GM18505 (cell line): ENCODE results near the gene TAF11L6.
"Not testable (repeated sequence)": the region's sequence is repeated elsewhere in the genome, so short reads cannot be mapped to it uniquely, and the experiment has no call there.

ENCODE experiments used
- ATAC-seq: cut with Tn5 transposase; IDR thresholded peaks from one replicate; pipeline ENCODE4 v1.9.1; 2021; ENCODE audit not compliant: unreplicated experiment
- POLR2A ChIP-seq: IDR thresholded peaks from 4 replicates; pipeline ENCODE4 v1.6.1; 2011; ENCODE audit warnings: borderline replicate concordance; ENCODE audit not compliant: insufficient read depth, insufficient read length; ENCODE audit errors: extremely low read depth

TAF11L6 gene

GRCh38 chr5:17528369-17528768, at the start of gene TAF11L6:
TAF11L6 (plus strand) TSS chr5:17528669.
- ATAC-seq: not testable (repeated sequence)

DNA sequence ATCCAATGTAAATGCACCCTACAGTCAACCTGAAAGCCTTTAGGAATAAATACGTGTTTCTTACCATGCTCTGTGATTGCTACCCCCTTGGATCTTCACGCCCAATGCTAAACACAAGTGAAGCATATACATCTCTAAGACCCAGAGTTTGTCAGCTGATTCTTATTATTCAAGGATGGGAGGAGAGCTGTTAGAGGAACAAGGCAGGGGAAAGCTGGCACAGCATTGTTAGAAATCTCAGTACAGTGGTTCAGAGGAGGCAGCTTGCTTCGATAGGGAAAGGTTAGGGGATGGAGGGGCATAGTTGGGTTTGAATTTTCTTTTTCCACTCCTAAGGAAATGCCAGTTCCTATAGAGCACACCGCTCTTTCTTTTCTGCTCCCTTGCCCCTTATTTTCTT, 47.1 kb upstream of the TAF11L6 start:
- no peak for TF ChIP-seq POLR2A

GRCh38 chr5:17482790-17483189, 45.7 kb upstream of the TAF11L6 start:
- TF ChIP-seq POLR2A: no peak
- no peak for ATAC-seq

More for the DNA sequence above, 47.1 kb upstream of the TAF11L6 start:
- ATAC-seq: no peak

DNA sequence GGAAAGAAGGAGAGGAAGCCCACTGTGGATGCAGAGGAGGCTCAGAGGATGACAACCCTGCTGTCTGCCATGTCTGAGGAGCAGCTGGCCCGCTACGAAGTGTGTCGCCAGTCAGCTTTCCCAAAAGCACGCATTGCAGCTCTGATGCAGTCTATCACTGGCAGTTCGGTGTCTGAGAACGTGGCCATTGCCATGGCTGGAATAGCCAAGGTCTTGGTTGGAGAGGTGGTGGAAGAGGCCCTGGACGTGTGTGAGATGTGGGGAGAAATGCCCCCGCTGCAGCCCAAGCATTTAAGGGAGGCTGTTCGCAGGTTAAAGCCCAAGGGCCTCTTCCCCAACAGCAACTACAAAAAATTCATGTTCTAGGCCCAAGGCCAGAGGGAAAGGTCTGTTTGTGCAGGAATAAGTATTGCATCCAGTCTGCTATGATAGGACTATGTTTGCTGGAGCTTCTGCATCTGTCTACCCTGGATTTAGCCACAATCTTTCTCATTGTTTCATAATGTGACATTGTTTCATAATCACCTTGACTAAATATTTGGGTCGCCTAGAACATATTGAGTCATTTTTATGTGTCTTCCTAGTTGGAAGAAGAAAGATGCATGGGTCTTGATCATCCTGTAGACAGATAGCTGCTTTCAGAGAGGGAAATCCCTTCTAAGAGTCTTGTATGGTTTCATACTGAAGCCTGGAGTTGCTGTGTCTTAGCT, 41.9 kb upstream of the TAF11L6 start:
- not testable (repeated sequence) for ATAC-seq

DNA sequence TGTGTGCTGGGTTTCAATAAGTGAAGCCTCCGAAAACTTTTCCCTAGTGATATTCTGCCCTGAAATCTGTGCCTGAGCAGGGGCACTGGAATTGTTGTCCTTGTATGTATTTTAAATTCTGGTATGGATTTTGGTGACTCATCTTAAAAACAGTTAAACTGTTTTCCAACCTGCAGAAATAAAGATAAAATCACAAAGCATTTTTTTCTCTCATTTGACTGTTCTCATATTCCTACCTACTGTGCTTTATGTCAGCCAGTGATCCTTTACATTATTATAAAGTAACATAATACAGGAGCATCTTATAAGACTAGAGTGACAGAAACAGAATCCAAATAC, 41.3 kb upstream of the TAF11L6 start:
- no peak for ATAC-seq
- no peak for TF ChIP-seq POLR2A

GRCh38 chr5:17491257-17491656, 37.2 kb upstream of the TAF11L6 start:
- not testable (repeated sequence) for ATAC-seq

- ATAC-seq: no peak
- no peak for TF ChIP-seq POLR2A
These were observed 35.7 kb upstream of the TAF11L6 start for GRCh38 chr5:17492770-17493169.

DNA sequence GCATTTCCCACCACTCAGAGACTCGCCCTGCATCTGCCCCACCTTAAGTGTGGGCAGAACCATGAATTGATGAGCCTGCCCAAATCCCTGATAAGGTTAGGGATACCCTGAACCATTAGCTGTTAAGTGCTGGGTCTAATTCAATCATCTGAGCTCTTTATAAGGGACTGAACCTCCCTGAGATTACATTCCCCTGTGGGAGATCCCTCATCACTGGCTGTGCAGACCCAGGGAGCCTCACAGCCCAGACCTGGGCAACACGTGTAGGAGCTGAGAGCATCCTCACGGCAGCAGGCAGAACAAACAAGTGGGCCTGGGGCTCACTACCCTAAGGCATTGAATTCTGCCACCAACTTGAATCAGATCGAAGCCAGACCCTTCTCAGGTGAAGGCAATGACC, 31.0 kb upstream of the TAF11L6 start:
- ATAC-seq: no peak
- no peak for TF ChIP-seq POLR2A

DNA sequence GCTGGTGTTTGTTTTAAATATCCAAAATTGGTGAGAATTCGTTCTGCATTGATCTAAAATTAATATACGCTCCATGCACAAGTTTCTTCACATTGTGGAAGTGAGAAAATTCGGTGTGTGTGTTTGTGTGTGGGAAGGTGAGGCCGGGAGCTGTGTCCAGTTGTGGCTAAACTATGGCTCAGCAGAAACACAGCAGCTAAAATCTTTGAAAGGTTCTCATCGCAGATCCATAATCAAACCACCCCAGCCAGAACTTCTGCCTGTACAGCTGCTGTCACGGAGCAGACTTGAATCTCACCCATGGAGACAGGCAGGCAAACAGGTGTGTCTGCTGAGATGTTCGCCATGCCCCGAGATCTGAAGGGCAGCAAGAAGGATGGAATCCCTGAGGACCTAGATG, 30.5 kb upstream of the TAF11L6 start, which contains the start of gene TAF11L2:
Gene TAF11L2, plus strand, starts transcription at position 301 of the 400 bp plus-strand sequence.
- not testable (repeated sequence) for ATAC-seq

DNA sequence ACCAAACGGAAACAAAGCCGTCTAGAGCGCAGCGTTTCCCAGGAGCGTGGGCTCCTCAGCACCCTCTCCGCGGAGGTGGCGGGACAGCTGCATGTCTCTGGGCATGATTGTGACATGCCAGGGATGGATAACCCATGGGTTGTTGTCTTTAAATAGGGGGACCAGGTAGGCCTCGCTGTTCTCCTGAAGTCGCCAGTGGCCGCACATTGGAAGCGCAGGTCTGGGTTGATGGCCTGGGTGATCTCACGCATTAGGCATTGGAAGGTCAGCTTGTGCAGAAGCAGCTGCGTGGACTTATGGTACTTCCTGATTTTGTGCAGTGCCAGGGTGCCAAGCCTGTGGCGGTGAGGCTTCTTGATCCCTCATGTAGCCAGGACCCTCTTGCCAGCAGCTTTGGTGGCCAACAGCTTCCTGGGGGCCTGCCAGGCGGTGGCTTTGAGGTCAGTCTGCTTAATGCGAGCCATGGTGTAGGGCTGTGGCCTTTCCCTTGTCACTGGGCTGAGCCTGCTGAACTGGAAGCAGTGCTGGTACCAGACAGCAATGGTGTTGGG, 16.6 kb upstream of the TAF11L6 start:
- no peak for TF ChIP-seq POLR2A
- no peak for ATAC-seq

DNA sequence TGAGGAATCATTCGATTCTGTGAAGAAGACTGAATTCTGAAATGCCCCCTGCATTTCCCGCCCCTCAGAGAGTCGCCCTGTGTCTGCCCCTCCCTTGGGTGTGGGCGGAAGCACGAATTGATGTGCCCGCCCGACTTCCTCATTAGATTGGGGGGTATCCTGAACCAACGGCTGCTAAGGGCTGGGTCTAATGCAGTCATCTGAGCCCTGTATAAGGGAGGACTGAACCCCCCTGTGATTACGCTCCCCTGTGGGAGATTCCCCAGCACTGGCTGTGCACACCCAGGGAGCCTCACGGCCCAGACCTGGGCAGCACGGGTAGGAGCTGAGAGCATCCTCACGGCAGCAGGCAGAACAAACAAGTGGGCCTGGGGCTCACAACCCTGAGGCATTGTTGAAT, 10.9 kb upstream of the TAF11L6 start:
- not testable (repeated sequence) for ATAC-seq

- ATAC-seq: not testable (repeated sequence)
These were observed 10.4 kb upstream of the TAF11L6 start, which contains the start of gene TAF11L3 for GRCh38 chr5:17518067-17518466. TAF11L3 (plus strand) TSS chr5:17518367.

GRCh38 chr5:17519508-17519907, 9.0 kb upstream of the TAF11L6 start:
- ATAC-seq: not testable (repeated sequence)

- ATAC-seq: not testable (repeated sequence)
These were observed 7.0 kb upstream of the TAF11L6 start, which contains the start of gene TAF11L4 for GRCh38 chr5:17521501-17521900. TAF11L4 (plus strand) TSS chr5:17521801.

DNA sequence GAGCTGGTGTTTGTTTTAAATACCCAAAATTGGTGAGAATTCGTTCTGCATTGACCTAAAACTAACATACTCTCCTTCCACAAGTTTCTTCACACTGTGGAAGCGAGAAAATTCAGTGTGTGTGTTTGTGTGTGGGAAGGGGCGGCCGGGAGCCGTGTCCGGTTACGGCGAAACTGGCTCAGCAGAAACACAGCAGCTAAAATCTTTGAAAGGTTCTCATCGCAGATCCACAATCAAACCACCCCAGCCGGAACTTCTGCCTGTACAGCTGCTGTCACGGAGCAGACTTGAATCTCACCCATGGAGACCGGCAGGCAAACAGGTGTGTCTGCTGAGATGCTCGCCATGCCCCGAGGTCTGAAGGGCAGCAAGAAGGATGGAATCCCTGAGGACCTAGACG, 3.5 kb upstream of the TAF11L6 start, which contains the start of gene TAF11L5:
Gene TAF11L5, plus strand, starts transcription at position 301 of the 400 bp plus-strand sequence.
- not testable (repeated sequence) for ATAC-seq

GRCh38 chr5:17526504-17526903, 2.0 kb upstream of the TAF11L6 start:
- not testable (repeated sequence) for ATAC-seq
